OCI-LY3 (cell line): ENCODE results near the gene CCDC6.
"Not testable (repeated sequence)": the region's sequence is repeated elsewhere in the genome, so short reads cannot be mapped to it uniquely, and the experiment has no call there.

Experiments used
- EZH2phosphoT487 ChIP-seq: fragments of 200-600 bp; shearing (Covaris generic); IDR thresholded peaks from 2 replicates; pipeline ENCODE4 v1.6.1; 2018; ENCODE audit warnings: antibody characterized with exemption, mixed run types, low read depth
- TF ChIP-seq, protein P1 (sequence below): fragments of 200-600, 300-600 bp; sonication (generic); IDR thresholded peaks from 2 replicates; pipeline ENCODE4 v1.5.1; 2014; ENCODE audit warnings: antibody characterized with exemption, low read length, low read depth

DNA sequence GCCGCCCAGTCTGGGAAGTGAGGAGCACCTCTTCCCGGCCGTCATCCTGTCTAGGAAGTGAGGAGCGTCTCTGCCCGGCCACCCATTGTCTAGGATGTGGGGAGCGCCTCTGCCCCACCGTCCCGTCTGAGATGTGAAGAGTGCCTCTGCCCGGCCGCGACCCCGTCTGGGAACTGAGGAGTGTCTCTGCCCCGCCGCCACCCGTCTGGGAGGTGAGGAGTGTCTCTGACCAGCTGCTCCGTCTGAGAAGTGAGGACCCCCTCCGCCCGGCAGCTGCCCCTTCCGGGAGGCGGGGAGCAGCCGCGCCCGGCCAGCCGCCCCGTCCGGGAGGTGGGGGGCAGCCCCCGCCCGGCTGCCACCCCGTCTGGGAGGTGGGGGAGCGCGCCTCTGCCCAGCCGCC, 162.2 kb downstream of the CCDC6 start:
- TF ChIP-seq, protein P1, sequence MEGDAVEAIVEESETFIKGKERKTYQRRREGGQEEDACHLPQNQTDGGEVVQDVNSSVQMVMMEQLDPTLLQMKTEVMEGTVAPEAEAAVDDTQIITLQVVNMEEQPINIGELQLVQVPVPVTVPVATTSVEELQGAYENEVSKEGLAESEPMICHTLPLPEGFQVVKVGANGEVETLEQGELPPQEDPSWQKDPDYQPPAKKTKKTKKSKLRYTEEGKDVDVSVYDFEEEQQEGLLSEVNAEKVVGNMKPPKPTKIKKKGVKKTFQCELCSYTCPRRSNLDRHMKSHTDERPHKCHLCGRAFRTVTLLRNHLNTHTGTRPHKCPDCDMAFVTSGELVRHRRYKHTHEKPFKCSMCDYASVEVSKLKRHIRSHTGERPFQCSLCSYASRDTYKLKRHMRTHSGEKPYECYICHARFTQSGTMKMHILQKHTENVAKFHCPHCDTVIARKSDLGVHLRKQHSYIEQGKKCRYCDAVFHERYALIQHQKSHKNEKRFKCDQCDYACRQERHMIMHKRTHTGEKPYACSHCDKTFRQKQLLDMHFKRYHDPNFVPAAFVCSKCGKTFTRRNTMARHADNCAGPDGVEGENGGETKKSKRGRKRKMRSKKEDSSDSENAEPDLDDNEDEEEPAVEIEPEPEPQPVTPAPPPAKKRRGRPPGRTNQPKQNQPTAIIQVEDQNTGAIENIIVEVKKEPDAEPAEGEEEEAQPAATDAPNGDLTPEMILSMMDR, result not testable (repeated sequence)
- not testable (repeated sequence) for TF ChIP-seq EZH2phosphoT487
